GM12878 (cell line): ENCODE results near the gene CR2. TPM values are rescaled to one million over a fixed set of nuclear protein-coding genes. Genes with fewer than 3 reads are reported as not detected.
A peak's percentile ranks its signal among the peaks of the same experiment; 100 is the strongest.

Experiments
- ATAC-seq: fragments of 200-7000 bp; cut with Tn5 transposase; 3 replicates; pipeline ENCODE4 v1.9.1; 2020; ENCODE audit warnings: mild to moderate bottlenecking, moderate library complexity
- BruUV-seq: library from RNA; stranded (reverse); fragments of 400-500 nt; replicated peaks from 2 replicates; lab custom pipeline; 2021; lab: Mats Ljungman, UMichigan
- CTCF ChIA-PET: fragments of 300-600 bp; sonication (Branson Sonifier 250); formaldehyde crosslinking; extraction: SDS; loops from one replicate; lab custom pipeline; 2021; ENCODE audit warnings: inconsistent platforms; lab: Yijun Ruan, JAX
- POLR2A ChIA-PET: fragments of 350-600 bp; formaldehyde crosslinking; extraction: SDS; loops from one replicate; lab custom pipeline; 2021; ENCODE audit warnings: inconsistent platforms; lab: Charles Lee
- RAD21 ChIA-PET: fragments of 300-600 bp; sonication (Branson Sonifier 250); formaldehyde crosslinking; loops from one replicate; lab custom pipeline; 2023; ENCODE audit warnings: antibody characterized with exemption; ENCODE audit not compliant: unreplicated experiment; lab: Charles Lee
- SMC1A ChIA-PET: fragments of 300-600 bp; sonication (Branson Sonifier 250); formaldehyde crosslinking; loops from one replicate; lab custom pipeline; 2023; ENCODE audit not compliant: unreplicated experiment, uncharacterized antibody; lab: Charles Lee
- DNase-seq: peaks from one replicate; pipeline ENCODE4 v3.0.0-alpha.2; 2011; ENCODE audit warnings: low read depth, low spot score
- FAIRE-seq: peaks from 3 replicates; lab custom pipeline; 2011; peaks lifted over from hg19 to GRCh38; lab: Jason Lieb, UNC
- H2AFZ ChIP-seq: 2 replicates; pipeline ENCODE4 v1.6.0; 2011; ENCODE audit warnings: low read depth, low read length, control low read depth; ENCODE audit not compliant: control insufficient read depth
- H3K27ac ChIP-seq: 2 replicates; pipeline ENCODE4 v1.5.1; 2011; ENCODE audit warnings: control low read depth; ENCODE audit not compliant: control insufficient read depth, insufficient read depth
- H3K27me3 ChIP-seq, 2 experiments: replicated peaks in 1 of 2; 2 replicates each; pipeline versions ENCODE4 v1.6.0 to v1.6.1; 2011; ENCODE audit warnings: low read length in 1 of 2; ENCODE audit not compliant: control insufficient read depth in 2 of 2, insufficient read depth in 2 of 2
- H3K36me3 ChIP-seq, 2 experiments: 2 replicates each; pipeline ENCODE4 v1.5.1; 2011; ENCODE audit warnings: low read length in 1 of 2; ENCODE audit not compliant: control insufficient read depth in 2 of 2, insufficient read depth in 2 of 2
- H3K4me1 ChIP-seq: 2 replicates; pipeline ENCODE4 v1.6.1; 2011; ENCODE audit warnings: mild to moderate bottlenecking, low read length, moderate library complexity, mixed read lengths; ENCODE audit not compliant: control insufficient read depth, insufficient read depth
- H3K4me2 ChIP-seq: 2 replicates; pipeline ENCODE4 v1.6.0; 2011; ENCODE audit warnings: control low read depth; ENCODE audit not compliant: control insufficient read depth, insufficient read depth
- H3K4me3 ChIP-seq: fragments of 200-600 bp; sonication (generic); 2 replicates; pipeline ENCODE4 v1.5.1; 2016
- H3K79me2 ChIP-seq: 2 replicates; pipeline ENCODE4 v1.6.0; 2011; ENCODE audit warnings: low read length; ENCODE audit not compliant: control insufficient read depth, insufficient read depth
- H3K9ac ChIP-seq: 2 replicates; pipeline ENCODE4 v1.8.0; 2011; ENCODE audit warnings: low read length, control low read depth, mixed read lengths; ENCODE audit not compliant: control insufficient read depth, insufficient read depth
- H3K9me3 ChIP-seq: replicated peaks from 3 replicates; pipeline ENCODE4 v1.5.1; 2011; ENCODE audit warnings: mild to moderate bottlenecking, low read length; ENCODE audit not compliant: control insufficient read depth, insufficient read depth
- H4K20me1 ChIP-seq: 2 replicates; pipeline ENCODE4 v1.6.0; 2011; ENCODE audit not compliant: control insufficient read depth, insufficient read depth
- BCL3 ChIP-seq: IDR thresholded peaks from 2 replicates; pipeline ENCODE4 v1.6.1; 2011; ENCODE audit warnings: borderline replicate concordance, low read depth, mild to moderate bottlenecking, moderate library complexity, low read length; ENCODE audit not compliant: insufficient read depth, poor library complexity, severe bottlenecking
- BRCA1 ChIP-seq: IDR thresholded peaks from 2 replicates; pipeline ENCODE4 v1.6.1; 2011; ENCODE audit warnings: low read depth, low read length, improper control_type of control experiment
- CHD2 ChIP-seq: IDR thresholded peaks from 2 replicates; pipeline ENCODE4 v1.6.1; 2011; ENCODE audit warnings: low read depth, low read length, improper control_type of control experiment, borderline replicate concordance
- CREM ChIP-seq: IDR thresholded peaks from 2 replicates; pipeline ENCODE4 v1.6.1; 2014; ENCODE audit warnings: antibody characterized with exemption, low read depth
- ETV6 ChIP-seq, 2 experiments: fragments of 450-650 bp in 1 of 2; IDR thresholded peaks in 1 of 2; conservative IDR thresholded peaks in 1 of 2; 2 replicates each; pipeline ENCODE4 v1.6.1; 2014; ENCODE audit warnings: antibody characterized with exemption in 1 of 2, borderline replicate concordance in 1 of 2, low read depth in 1 of 2, mild to moderate bottlenecking in 1 of 2, moderate library complexity in 1 of 2
- FOXM1 ChIP-seq: IDR thresholded peaks from 2 replicates; pipeline ENCODE4 v1.6.1; 2012; ENCODE audit warnings: low read depth, mild to moderate bottlenecking, inconsistent platforms, low read length, moderate library complexity
- HDGF ChIP-seq: fragments of 450-650 bp; IDR thresholded peaks from 2 replicates; pipeline ENCODE4 v1.6.1; 2016; ENCODE audit warnings: antibody characterized with exemption
- JUNB ChIP-seq: IDR thresholded peaks from 2 replicates; pipeline ENCODE4 v1.6.1; 2016; ENCODE audit warnings: antibody characterized with exemption, mild to moderate bottlenecking
- MYB ChIP-seq: fragments of 150-350 bp; IDR thresholded peaks from 2 replicates; pipeline ENCODE4 v1.6.1; 2014; ENCODE audit warnings: mild to moderate bottlenecking, low read depth, low read length, borderline replicate concordance
- NFIC ChIP-seq: IDR thresholded peaks from 2 replicates; pipeline ENCODE4 v1.6.1; 2012; ENCODE audit warnings: low read depth, mild to moderate bottlenecking, inconsistent platforms, low read length, moderate library complexity
- RAD21 ChIP-seq: IDR thresholded peaks from 2 replicates; pipeline ENCODE4 v1.6.1; 2011; ENCODE audit warnings: mild to moderate bottlenecking, low read depth, low read length, moderate library complexity; ENCODE audit not compliant: insufficient read depth
- SMAD1 ChIP-seq: fragments of 450-650 bp; IDR thresholded peaks from 2 replicates; pipeline ENCODE4 v1.6.1; 2018; ENCODE audit warnings: mild to moderate bottlenecking, low read depth; ENCODE audit not compliant: partially characterized antibody
- SREBF2 ChIP-seq: IDR thresholded peaks from 2 replicates; pipeline ENCODE4 v1.6.1; 2012; ENCODE audit warnings: mild to moderate bottlenecking, low read length
- TAF1 ChIP-seq: IDR thresholded peaks from 2 replicates; pipeline ENCODE4 v1.6.1; 2011; ENCODE audit warnings: mild to moderate bottlenecking, low read depth, low read length, borderline replicate concordance
- TCF3 ChIP-seq: IDR thresholded peaks from 2 replicates; pipeline ENCODE4 v1.6.1; 2012; ENCODE audit warnings: low read depth, mild to moderate bottlenecking, low read length, borderline replicate concordance; ENCODE audit not compliant: insufficient read depth
- ZBED1 ChIP-seq: IDR thresholded peaks from 2 replicates; pipeline ENCODE4 v1.6.1; 2016; ENCODE audit warnings: borderline replicate concordance
- ZNF217 ChIP-seq: fragments of 450-650 bp; IDR thresholded peaks from 2 replicates; pipeline ENCODE4 v1.6.1; 2017; ENCODE audit warnings: antibody characterized with exemption, mild to moderate bottlenecking
- ZNF592 ChIP-seq: fragments of 450-650 bp; IDR thresholded peaks from 2 replicates; pipeline ENCODE4 v1.6.1; 2017; ENCODE audit warnings: mild to moderate bottlenecking, moderate library complexity
- WGBS: methylation state at CpG from one replicate; pipeline ENCODE4 v1.1.6; 2016; ENCODE audit warnings: low lambda C conversion rate; ENCODE audit not compliant: insufficient replicate concordance, insufficient coverage; ENCODE audit errors: missing lambda C conversion rate; 5-methylcytosine and 5-hydroxymethylcytosine counted together
- in situ Hi-C: fragments of 300-500 bp; cut with MboI; formaldehyde crosslinking; loops from 9 replicates; pipeline ENCODE4 v1.14.3; 2018; ENCODE audit warnings: mixed read lengths
- intact Hi-C: fragments of 100-400 bp; cut with micrococcal nuclease; formaldehyde crosslinking; loops from one replicate; pipeline ENCODE4 v1.14.2; 2022; ENCODE audit not compliant: unreplicated experiment
- polyA plus RNA-seq, 11 experiments: library from polyadenylated mRNA; depleted of rRNA in 4 of 11; unstranded in 6 of 11; stranded (reverse) in 5 of 11; fragments of >200 nt; fragmentation: Nextera tagmentation in 4 of 11; fragmentation: Illumina TruSeq in 1 of 11; extraction: Ambion mirVana in 4 of 11; extraction: Trizol in 1 of 11; gene quantifications; 1 replicate in 1 of 11; 2 replicates in 10 of 11; pipeline versions ENCODE4 v1.2.1 to v1.2.3, GENCODE V29; 2011 to 2016; ENCODE audit warnings: inconsistent platforms in 2 of 11, missing spikeins in 2 of 11, low read depth in 1 of 11
- total RNA-seq, 4 experiments: library from RNA; depleted of rRNA in 3 of 4; stranded (reverse); fragments of >200 nt in 3 of 4; fragmentation: Illumina TruSeq in 1 of 4; extraction: Trizol in 1 of 4; gene quantifications; 2 replicates each; pipeline versions ENCODE4 v1.2.1 to v1.2.3, GENCODE V29; 2013 to 2021

Gene CR2
- total and polyA plus RNA-seq, 10 of the 15 experiments (the other 5 are each of a cell fraction or from before 2014, with no cell fraction given): 2.2 to 72.8 (median 50.6) TPM

GRCh38 chr1:207431508-207431907 is 22.6 kb upstream of the CR2 start (continued):
- TF ChIP-seq BRCA1 (no peak), TAF1 (no peak), ZNF592 (no peak), TCF3 (no peak), ETV6 (conservative IDR thresholded peaks at IDR 0.05 in 1 of 2, IDR thresholded peaks at IDR 0.05 in 1 of 2; ENCODE audit: borderline replicate concordance in 1 of 2, low read depth in 1 of 2) (peak in 1 of 2 experiments; percentile 83; a peak in 1 of 4 replicates), ZNF217 (no peak), HDGF (no peak), CHD2 (no peak)

GRCh38 chr1:207433435-207433834 is 20.7 kb upstream of the CR2 start:
- peak; percentile 25; the same call in 2 of the 3 replicates for ATAC-seq
- H4K20me1 ChIP-seq: no peaks in the 10 kb centered on the region
- no peak overlapping the region for H3K4me2 ChIP-seq
- ChIA-PET SMC1A (interaction anchor here (0.9 to 7.5 kb wide), 2 partner anchors 17 to 27 kb away, joined by 3 to 126 read pairs; no protein-coding TSS in a partner anchor), CTCF (interaction anchor here (1.3 kb wide), 1 partner anchor 15 kb away, joined by 3 read pairs; no protein-coding TSS in a partner anchor), POLR2A (no interaction called here), RAD21 (interaction anchor here (1.3 to 6.5 kb wide), 3 partner anchors 19 to 28 kb away, joined by 3 to 67 read pairs (median 5); partner anchors contain the start of gene CR2)
- no peaks in the 10 kb centered on the region for H3K36me3 ChIP-seq
- no peaks in the 10 kb centered on the region for H3K27me3 ChIP-seq
- H3K79me2 ChIP-seq: no peaks in the 10 kb centered on the region
- DNase-seq: no peak
- no peak overlapping the region; the same call in 1 of the 2 replicates for H2AFZ ChIP-seq
- no TSS peak for BruUV-seq
- H3K4me1 ChIP-seq: peaks cover 34% of the 10 kb centered on the region
- H3K9me3 ChIP-seq: no peaks in the 10 kb centered on the region; the same call in 1 of the 3 replicates
- H3K4me3 ChIP-seq: no peak overlapping the region
- intact Hi-C loops: no loop called here
- 34% methylated on average over 3 of the region's 3 CpGs for WGBS
- in situ Hi-C loops: no loop called here
- no peak overlapping the region for H3K27ac ChIP-seq
- H3K9ac ChIP-seq: no peak overlapping the region
- FAIRE-seq: no peak
- TF ChIP-seq CREM (peak; percentile 29; the same call in 1 of the 2 replicates), FOXM1 (0 out of 2 replicates have a peak, but pooled peaks have one; percentile 43), NFIC (peak; percentile 76; the same call in 1 of the 2 replicates), ZBED1 (0 out of 2 replicates have a peak, but pooled peaks have one; percentile 36), SREBF2 (no peak), RAD21 (no peak), JUNB (peak; percentile 71), MYB (no peak), BCL3 (peak; percentile 40), SMAD1 (no peak)
